ENCODE measurements around the gene ZCCHC2.

Gene ZCCHC2

DNA sequence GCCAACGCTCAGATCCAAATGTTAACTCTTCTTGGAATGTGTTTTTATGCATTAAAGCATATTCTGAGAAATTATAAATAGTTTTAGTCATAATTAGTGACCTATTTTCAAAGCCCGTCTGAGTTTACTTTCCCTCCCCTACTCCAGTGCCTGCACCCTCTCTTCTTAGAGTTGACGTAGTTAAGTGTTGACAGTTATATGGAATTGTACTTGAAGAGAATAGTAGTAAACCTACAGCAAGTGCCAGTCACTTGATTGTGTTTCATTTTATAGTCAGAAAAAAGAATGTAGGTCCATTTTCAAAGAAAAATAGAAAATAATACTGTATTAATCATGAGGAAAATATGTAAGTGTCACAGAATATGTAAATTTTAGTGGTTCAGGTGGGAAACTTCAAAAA lies 41.2 kb downstream of the ZCCHC2 start:
- Histone ChIP-seq H3K36me3 (ENCODE audit: control insufficient read depth, insufficient read depth, low read length) (peaks cover 18% of the 10 kb centered on the region), H3K27me3 (ENCODE audit: control insufficient read depth, insufficient read depth, low read length) (no peaks in the 10 kb centered on the region), H3K4me3 (ENCODE audit: low read depth, low read length) (no peak overlapping the region), H3K9me3 (ENCODE audit: control insufficient read depth, insufficient read depth, low read depth, low read length) (no peaks in the 10 kb centered on the region), H3K27ac (ENCODE audit: low read depth, low read length) (no peak overlapping the region), H3K4me1 (ENCODE audit: control insufficient read depth, insufficient read depth, low read length) (no peaks in the 10 kb centered on the region), H3K9ac (ENCODE audit: low read length) (no peak overlapping the region)

DNA sequence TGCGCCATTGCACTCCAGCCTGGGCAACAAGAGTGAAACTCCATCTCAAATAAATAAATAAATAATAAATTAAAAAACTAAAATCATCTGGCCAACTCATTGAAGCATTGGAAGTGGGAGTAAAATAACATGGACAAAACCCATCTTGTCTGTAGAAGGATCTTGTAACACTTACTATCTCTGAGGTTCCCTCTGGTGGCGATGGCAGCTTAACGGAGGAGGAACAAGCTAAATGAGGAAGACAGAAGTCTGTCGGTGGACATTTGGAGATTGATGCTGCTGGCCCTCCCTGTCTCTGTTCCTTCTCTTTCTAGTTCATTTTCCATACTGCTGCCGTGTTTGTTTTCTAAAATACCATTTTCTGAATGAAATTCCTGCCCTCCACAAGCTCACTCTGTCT lies 43.4 kb downstream of the ZCCHC2 start:
- H3K27me3 ChIP-seq (ENCODE audit: control insufficient read depth, insufficient read depth, low read length), result no peaks in the 10 kb centered on the region
- H3K9ac ChIP-seq (ENCODE audit: low read length), result no peak overlapping the region
- H3K27ac ChIP-seq (ENCODE audit: low read depth, low read length), result no peak overlapping the region
- no peaks in the 10 kb centered on the region for H3K4me1 ChIP-seq (ENCODE audit: control insufficient read depth, insufficient read depth, low read length)
- peaks cover 5% of the 10 kb centered on the region; the same call in 1 of the 2 replicates for H3K9me3 ChIP-seq (ENCODE audit: control insufficient read depth, insufficient read depth, low read depth, low read length)
- H3K36me3 ChIP-seq (ENCODE audit: control insufficient read depth, insufficient read depth, low read length), result peaks cover 28% of the 10 kb centered on the region
- H3K4me3 ChIP-seq (ENCODE audit: low read depth, low read length), result no peak overlapping the region

DNA sequence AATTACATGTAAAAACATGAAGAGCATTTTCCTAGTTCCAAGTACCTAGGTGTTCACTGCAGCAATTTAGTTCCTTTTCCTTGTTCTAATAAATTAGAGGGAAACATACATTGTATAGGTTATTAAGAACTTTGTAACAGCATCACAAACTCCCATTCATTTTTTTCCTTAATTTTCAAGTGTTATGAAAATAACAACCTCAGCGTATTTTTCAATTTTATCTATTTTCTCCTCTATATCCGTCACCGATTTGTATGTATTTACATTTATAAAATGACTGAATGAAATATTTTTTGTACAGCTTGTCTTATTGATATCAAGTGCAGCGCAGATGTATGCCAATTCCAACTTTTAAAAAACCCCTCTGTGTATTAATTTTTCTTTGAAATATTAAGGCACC lies 44.0 kb downstream of the ZCCHC2 start:
- Histone ChIP-seq H3K27ac (ENCODE audit: low read depth, low read length) (no peak overlapping the region), H3K4me1 (ENCODE audit: control insufficient read depth, insufficient read depth, low read length) (no peaks in the 10 kb centered on the region), H3K36me3 (ENCODE audit: control insufficient read depth, insufficient read depth, low read length) (peaks cover 30% of the 10 kb centered on the region), H3K9me3 (ENCODE audit: control insufficient read depth, insufficient read depth, low read depth, low read length) (peaks cover 5% of the 10 kb centered on the region; the same call in 1 of the 2 replicates), H3K27me3 (ENCODE audit: control insufficient read depth, insufficient read depth, low read length) (no peaks in the 10 kb centered on the region), H3K9ac (ENCODE audit: low read length) (no peak overlapping the region), H3K4me3 (ENCODE audit: low read depth, low read length) (no peak overlapping the region)

DNA sequence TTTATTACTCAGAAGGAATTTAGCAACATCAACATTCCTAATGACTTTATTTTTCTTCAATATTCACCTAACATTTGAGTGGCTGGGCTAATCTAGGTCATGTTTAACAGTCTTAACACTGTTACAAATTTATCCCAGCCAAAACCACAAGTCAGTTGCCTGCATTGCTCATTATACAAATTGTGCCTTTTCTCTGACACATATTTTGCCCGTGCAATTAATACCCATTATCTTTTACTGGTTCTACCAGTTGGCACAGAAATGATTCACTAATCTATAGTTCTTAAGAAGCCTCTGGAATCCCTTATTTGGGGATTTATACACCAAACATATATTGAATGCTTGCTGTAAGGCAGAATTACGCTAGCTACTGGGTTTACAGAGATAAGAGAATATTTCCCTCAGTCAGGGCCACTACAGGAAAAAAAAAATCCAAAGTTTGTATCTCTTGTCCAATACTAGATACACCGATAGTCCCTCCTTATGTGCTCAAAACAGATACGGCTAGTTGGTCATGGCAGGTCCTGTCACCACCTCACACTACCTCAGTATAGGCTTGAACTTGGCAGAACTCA lies 46.3 kb downstream of the ZCCHC2 start:
- no peak overlapping the region for H3K9ac ChIP-seq (ENCODE audit: low read length)
- peaks cover 26% of the 10 kb centered on the region for H3K36me3 ChIP-seq (ENCODE audit: control insufficient read depth, insufficient read depth, low read length)
- H3K27me3 ChIP-seq (ENCODE audit: control insufficient read depth, insufficient read depth, low read length), result no peaks in the 10 kb centered on the region
- H3K9me3 ChIP-seq (ENCODE audit: control insufficient read depth, insufficient read depth, low read depth, low read length), result peaks cover 5% of the 10 kb centered on the region; the same call in 1 of the 2 replicates
- no peaks in the 10 kb centered on the region for H3K4me1 ChIP-seq (ENCODE audit: control insufficient read depth, insufficient read depth, low read length)
- no peak overlapping the region for H3K27ac ChIP-seq (ENCODE audit: low read depth, low read length)
- H3K4me3 ChIP-seq (ENCODE audit: low read depth, low read length), result no peak overlapping the region

DNA sequence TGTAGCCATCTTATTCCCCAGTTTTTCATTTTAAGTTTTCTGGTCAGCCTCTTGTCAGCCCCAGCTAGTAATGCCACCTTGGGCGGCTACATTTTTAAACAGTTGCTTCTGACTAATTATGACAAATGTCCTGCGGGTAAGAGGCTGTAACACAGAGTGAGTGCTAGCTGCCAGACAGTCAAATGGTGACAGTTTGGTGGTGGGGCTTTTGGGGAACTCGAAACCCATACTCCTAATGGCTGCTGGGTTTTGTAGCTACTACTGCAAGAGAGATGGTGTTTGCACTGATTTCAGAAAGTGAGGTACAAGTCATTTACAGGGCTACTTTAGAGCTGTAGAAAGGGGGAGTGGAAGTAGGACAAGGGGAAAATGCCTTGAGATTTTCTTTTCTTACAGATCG lies 48.2 kb downstream of the ZCCHC2 start:
- Histone ChIP-seq H3K27ac (ENCODE audit: low read depth, low read length) (no peak overlapping the region), H3K4me1 (ENCODE audit: control insufficient read depth, insufficient read depth, low read length) (no peaks in the 10 kb centered on the region), H3K36me3 (ENCODE audit: control insufficient read depth, insufficient read depth, low read length) (peaks cover 40% of the 10 kb centered on the region), H3K9me3 (ENCODE audit: control insufficient read depth, insufficient read depth, low read depth, low read length) (peaks cover 5% of the 10 kb centered on the region; the same call in 1 of the 2 replicates), H3K4me3 (ENCODE audit: low read depth, low read length) (no peak overlapping the region), H3K27me3 (ENCODE audit: control insufficient read depth, insufficient read depth, low read length) (no peaks in the 10 kb centered on the region), H3K9ac (ENCODE audit: low read length) (no peak overlapping the region)

DNA sequence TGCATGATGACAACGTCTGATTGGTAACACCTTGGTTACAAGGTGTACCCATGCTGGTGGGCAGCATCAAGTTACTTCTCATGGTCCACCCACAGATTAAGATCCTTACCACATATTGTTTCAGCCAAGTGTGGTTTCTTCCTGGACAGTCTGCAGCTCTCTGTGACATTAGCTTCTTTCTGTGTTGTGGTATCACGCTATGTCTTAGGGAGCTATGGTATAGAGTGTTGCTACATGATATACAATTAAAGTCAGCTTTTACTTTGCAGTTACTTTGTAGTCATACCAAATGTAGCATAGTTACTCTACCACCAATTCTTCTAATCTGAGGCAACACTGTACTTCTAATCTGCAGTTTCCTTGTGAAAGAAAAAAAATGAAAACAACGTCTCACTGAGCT lies 48.8 kb downstream of the ZCCHC2 start:
- Histone ChIP-seq H3K36me3 (ENCODE audit: control insufficient read depth, insufficient read depth, low read length) (peaks cover 40% of the 10 kb centered on the region), H3K27ac (ENCODE audit: low read depth, low read length) (no peak overlapping the region), H3K4me1 (ENCODE audit: control insufficient read depth, insufficient read depth, low read length) (no peaks in the 10 kb centered on the region; the same call in 1 of the 2 replicates), H3K9ac (ENCODE audit: low read length) (no peak overlapping the region), H3K9me3 (ENCODE audit: control insufficient read depth, insufficient read depth, low read depth, low read length) (peaks cover 5% of the 10 kb centered on the region; the same call in 1 of the 2 replicates), H3K27me3 (ENCODE audit: control insufficient read depth, insufficient read depth, low read length) (no peaks in the 10 kb centered on the region), H3K4me3 (ENCODE audit: low read depth, low read length) (no peak overlapping the region)

DNA sequence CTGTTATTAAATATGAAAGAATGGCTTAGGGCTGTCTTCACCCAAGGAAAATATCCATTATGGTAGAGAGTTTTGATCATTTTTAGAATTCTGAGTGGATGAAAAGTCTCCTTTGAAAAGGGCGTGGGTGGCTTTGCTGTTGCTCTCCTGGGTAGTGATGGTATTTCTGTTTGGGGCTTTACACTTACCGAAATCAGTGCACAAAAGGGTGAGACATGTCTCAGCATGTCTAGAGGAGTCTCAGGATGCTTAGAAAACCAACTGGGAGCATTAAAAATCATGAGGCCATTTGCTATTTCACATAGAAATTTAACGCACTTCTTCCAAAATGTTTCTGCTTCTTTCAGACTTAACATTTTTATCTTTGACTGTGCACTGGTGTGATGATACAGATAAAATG lies 49.6 kb downstream of the ZCCHC2 start:
- Histone ChIP-seq H3K9ac (ENCODE audit: low read length) (no peak overlapping the region), H3K9me3 (ENCODE audit: control insufficient read depth, insufficient read depth, low read depth, low read length) (peaks cover 5% of the 10 kb centered on the region; the same call in 1 of the 2 replicates), H3K27me3 (ENCODE audit: control insufficient read depth, insufficient read depth, low read length) (no peaks in the 10 kb centered on the region), H3K36me3 (ENCODE audit: control insufficient read depth, insufficient read depth, low read length) (peaks cover 40% of the 10 kb centered on the region), H3K4me3 (ENCODE audit: low read depth, low read length) (no peak overlapping the region), H3K27ac (ENCODE audit: low read depth, low read length) (no peak overlapping the region), H3K4me1 (ENCODE audit: control insufficient read depth, insufficient read depth, low read length) (no peaks in the 10 kb centered on the region; the same call in 1 of the 2 replicates)

DNA sequence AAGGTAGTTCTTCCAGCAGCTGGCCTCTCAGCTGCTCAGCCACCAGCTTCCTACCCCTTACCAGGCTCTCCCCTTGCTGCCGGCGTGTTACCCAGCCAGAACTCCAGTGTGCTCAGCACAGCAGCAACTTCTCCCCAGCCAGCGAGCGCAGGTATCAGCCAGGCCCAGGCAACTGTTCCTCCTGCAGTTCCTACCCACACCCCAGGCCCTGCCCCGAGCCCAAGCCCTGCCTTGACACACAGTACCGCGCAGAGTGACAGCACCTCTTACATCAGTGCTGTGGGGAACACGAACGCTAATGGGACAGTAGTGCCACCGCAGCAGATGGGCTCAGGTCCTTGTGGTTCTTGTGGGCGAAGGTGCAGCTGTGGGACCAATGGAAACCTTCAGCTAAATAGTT lies 52.0 kb downstream of the ZCCHC2 start:
- no peak overlapping the region for H3K9ac ChIP-seq (ENCODE audit: low read length)
- H3K36me3 ChIP-seq (ENCODE audit: control insufficient read depth, insufficient read depth, low read length), result peaks cover 36% of the 10 kb centered on the region
- no peaks in the 10 kb centered on the region for H3K27me3 ChIP-seq (ENCODE audit: control insufficient read depth, insufficient read depth, low read length)
- H3K27ac ChIP-seq (ENCODE audit: low read depth, low read length), result no peak overlapping the region
- no peaks in the 10 kb centered on the region; the same call in 1 of the 2 replicates for H3K4me1 ChIP-seq (ENCODE audit: control insufficient read depth, insufficient read depth, low read length)
- no peak overlapping the region for H3K4me3 ChIP-seq (ENCODE audit: low read depth, low read length)
- H3K9me3 ChIP-seq (ENCODE audit: control insufficient read depth, insufficient read depth, low read depth, low read length), result peaks cover 5% of the 10 kb centered on the region; the same call in 1 of the 2 replicates

DNA sequence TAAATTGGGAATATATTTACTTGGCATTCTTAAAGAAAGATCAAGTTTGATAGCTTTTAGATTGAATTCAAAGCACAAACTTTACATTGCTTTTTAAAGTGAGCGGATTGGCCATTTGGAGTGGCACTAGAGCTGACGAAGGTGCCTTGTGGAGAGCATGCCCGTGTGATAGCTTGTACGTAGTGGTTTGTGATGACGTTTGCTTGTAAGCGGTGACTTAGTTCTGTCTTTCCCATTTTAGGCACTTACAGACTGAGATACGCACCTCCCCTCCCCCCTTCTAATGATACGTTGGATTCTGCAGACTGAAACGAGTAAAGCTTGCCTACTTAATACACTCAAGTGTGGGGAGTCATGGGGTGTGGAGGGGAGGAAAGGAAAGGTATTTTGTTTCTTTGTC lies 53.4 kb downstream of the ZCCHC2 start:
- H3K9ac ChIP-seq (ENCODE audit: low read length), result no peak overlapping the region
- H3K4me3 ChIP-seq (ENCODE audit: low read depth, low read length), result no peak overlapping the region
- H3K36me3 ChIP-seq (ENCODE audit: control insufficient read depth, insufficient read depth, low read length), result peaks cover 24% of the 10 kb centered on the region
- H3K27me3 ChIP-seq (ENCODE audit: control insufficient read depth, insufficient read depth, low read length), result no peaks in the 10 kb centered on the region
- H3K4me1 ChIP-seq (ENCODE audit: control insufficient read depth, insufficient read depth, low read length), result no peaks in the 10 kb centered on the region; the same call in 1 of the 2 replicates
- H3K27ac ChIP-seq (ENCODE audit: low read depth, low read length), result no peak overlapping the region
- H3K9me3 ChIP-seq (ENCODE audit: control insufficient read depth, insufficient read depth, low read depth, low read length), result no peaks in the 10 kb centered on the region

DNA sequence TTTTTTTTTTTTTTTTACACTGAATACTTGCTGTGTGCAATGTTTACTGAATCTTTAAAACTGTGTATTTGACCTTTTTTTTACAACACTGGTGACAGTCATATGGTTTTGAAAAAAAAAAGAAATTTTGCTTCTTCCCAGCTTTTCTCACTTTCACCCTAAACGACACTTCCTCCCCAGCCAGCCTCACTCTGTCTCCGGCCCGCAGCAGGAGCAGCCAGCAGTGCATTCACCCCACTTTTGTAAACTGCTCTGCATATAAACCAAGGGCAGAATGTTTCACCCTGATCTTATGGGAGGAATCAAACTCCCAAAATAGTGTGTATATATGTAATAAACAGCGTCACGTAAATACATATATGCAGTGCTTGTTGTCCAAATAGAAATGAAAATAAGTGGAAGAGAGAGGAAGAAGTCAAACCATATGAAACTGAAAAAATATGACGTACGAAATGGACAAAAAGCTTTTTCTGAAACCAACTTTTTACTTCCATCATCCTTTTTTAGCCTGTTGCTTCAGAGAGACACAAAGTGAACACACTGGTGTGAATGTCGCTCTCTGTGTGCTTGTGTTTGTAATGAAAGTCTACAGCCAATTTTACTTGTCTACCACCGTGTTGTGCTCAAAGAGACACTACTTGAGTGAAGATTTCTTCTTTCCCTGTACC lies 54.2 kb downstream of the ZCCHC2 start:
- Histone ChIP-seq H3K4me1 (ENCODE audit: control insufficient read depth, insufficient read depth, low read length) (no peaks in the 10 kb centered on the region; the same call in 1 of the 2 replicates), H3K27ac (ENCODE audit: low read depth, low read length) (no peak overlapping the region), H3K9me3 (ENCODE audit: control insufficient read depth, insufficient read depth, low read depth, low read length) (no peaks in the 10 kb centered on the region), H3K4me3 (ENCODE audit: low read depth, low read length) (no peak overlapping the region), H3K36me3 (ENCODE audit: control insufficient read depth, insufficient read depth, low read length) (peaks cover 19% of the 10 kb centered on the region), H3K9ac (ENCODE audit: low read length) (no peak overlapping the region), H3K27me3 (ENCODE audit: control insufficient read depth, insufficient read depth, low read length) (no peaks in the 10 kb centered on the region)

DNA sequence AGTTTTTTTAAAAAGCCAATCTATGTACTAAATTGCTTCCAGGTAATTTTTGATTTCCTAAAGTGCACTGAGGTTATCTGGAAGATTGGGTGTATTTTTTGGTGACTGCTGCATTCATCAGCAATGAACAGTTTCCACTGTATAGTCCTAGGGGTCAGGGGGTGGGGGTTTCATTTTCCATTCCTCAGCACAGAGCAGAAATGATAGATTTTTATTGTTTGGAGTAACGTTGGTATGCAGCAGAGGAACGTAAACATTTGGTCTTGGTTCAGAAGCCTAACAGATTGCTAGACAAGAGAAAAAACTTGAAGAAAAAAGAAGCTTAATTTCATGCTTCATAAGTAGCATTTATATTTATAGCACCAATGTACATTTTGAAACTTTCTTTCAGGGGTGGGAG lies 54.9 kb downstream of the ZCCHC2 start:
- H3K27ac ChIP-seq (ENCODE audit: low read depth, low read length), result no peak overlapping the region
- H3K36me3 ChIP-seq (ENCODE audit: control insufficient read depth, insufficient read depth, low read length), result peaks cover 19% of the 10 kb centered on the region
- no peaks in the 10 kb centered on the region for H3K27me3 ChIP-seq (ENCODE audit: control insufficient read depth, insufficient read depth, low read length)
- no peaks in the 10 kb centered on the region for H3K9me3 ChIP-seq (ENCODE audit: control insufficient read depth, insufficient read depth, low read depth, low read length)
- no peak overlapping the region for H3K4me3 ChIP-seq (ENCODE audit: low read depth, low read length)
- no peaks in the 10 kb centered on the region; the same call in 1 of the 2 replicates for H3K4me1 ChIP-seq (ENCODE audit: control insufficient read depth, insufficient read depth, low read length)
- no peak overlapping the region for H3K9ac ChIP-seq (ENCODE audit: low read length)
